Renal cortical epithelial cell (primary cell): ENCODE results near the gene TREML2. TPM values are rescaled to one million over a fixed set of nuclear protein-coding genes. Genes with fewer than 3 reads are reported as not detected.

ENCODE experiments used
- DNase-seq: peaks from one replicate; pipeline ENCODE4 v3.0.0-alpha.2; 2011; ENCODE audit warnings: low read depth
- total RNA-seq: library from RNA; depleted of rRNA; stranded (reverse); fragments of >200 nt; gene quantifications from 2 replicates; pipeline ENCODE4 v1.2.3, GENCODE V29; 2014

Gene TREML2
- total RNA-seq, 1 donor from 2014 or later = not detected

- DNase-seq = no peak
These were observed 23.7 kb downstream of the TREML2 start for GRCh38 chr6:41177287-41177686.

GRCh38 chr6:41176189-41176588 lies 24.8 kb downstream of the TREML2 start:
- DNase-seq = no peak

GRCh38 chr6:41175084-41175483 lies 25.9 kb downstream of the TREML2 start:
- no peak for DNase-seq

- DNase-seq = no peak
These were observed 26.3 kb downstream of the TREML2 start for GRCh38 chr6:41174610-41175009.

GRCh38 chr6:41171908-41172307 lies 29.0 kb downstream of the TREML2 start:
- DNase-seq = no peak

GRCh38 chr6:41170547-41171160 lies 30.3 kb downstream of the TREML2 start:
- no peak for DNase-seq

GRCh38 chr6:41167173-41167963 lies 33.6 kb downstream of the TREML2 start:
- DNase-seq = peak; percentile 13

- DNase-seq = no peak
These were observed 36.3 kb downstream of the TREML2 start for GRCh38 chr6:41164551-41165120.

- no peak for DNase-seq
These were observed 37.6 kb downstream of the TREML2 start for GRCh38 chr6:41163419-41163717.

- DNase-seq = no peak
These were observed 38.1 kb downstream of the TREML2 start, which contains the start of gene TREM2 for GRCh38 chr6:41162687-41163418. Gene TREM2, minus strand, starts transcription at chr6:41163116. Its CDS starts 34 bp downstream, at chr6:41163082.

GRCh38 chr6:41161851-41162552 lies 38.9 kb downstream of the TREML2 start:
- no peak for DNase-seq

- DNase-seq = no peak
These were observed 39.6 kb downstream of the TREML2 start for GRCh38 chr6:41161380-41161779.

- no peak for DNase-seq
These were observed 40.0 kb downstream of the TREML2 start for GRCh38 chr6:41160933-41161332.

- no peak for DNase-seq
These were observed 41.4 kb downstream of the TREML2 start for GRCh38 chr6:41159415-41160082.

- DNase-seq = no peak
These were observed 43.6 kb downstream of the TREML2 start for GRCh38 chr6:41157323-41157722.

GRCh38 chr6:41156771-41157170 lies 44.2 kb downstream of the TREML2 start:
- no peak for DNase-seq

GRCh38 chr6:41156001-41156400 lies 44.9 kb downstream of the TREML2 start:
- DNase-seq = no peak

- DNase-seq = peak; percentile 38
These were observed 45.7 kb downstream of the TREML2 start for GRCh38 chr6:41155132-41155805.

GRCh38 chr6:41153992-41154625 lies 46.8 kb downstream of the TREML2 start, which contains the start of gene TREML1:
Gene TREML1, minus strand, starts transcription at chr6:41154347. Its CDS starts 59 bp downstream, at chr6:41154288.
- no peak for DNase-seq

- DNase-seq = no peak
These were observed 47.5 kb downstream of the TREML2 start for GRCh38 chr6:41153451-41153850.
